HEK293 (cell line): ENCODE measurements around the gene EPHB3.

ENCODE experiments used
- BCL11A ChIP-seq: fragments of 450-650 bp; formaldehyde crosslinking; IDR thresholded peaks from 2 replicates; pipeline ENCODE4 v1.5.1; 2016; ENCODE audit warnings: low read depth, missing biosample characterization, missing genetic modification characterization
- KLF16 ChIP-seq: fragments of 450-650 bp; formaldehyde crosslinking; IDR thresholded peaks from 2 replicates; pipeline ENCODE4 v1.5.1; 2017; ENCODE audit warnings: missing biosample characterization, missing genetic modification characterization
- OSR2 ChIP-seq: fragments of 450-650 bp; formaldehyde crosslinking; IDR thresholded peaks from 2 replicates; pipeline ENCODE4 v1.5.1; 2016; ENCODE audit warnings: missing biosample characterization, missing genetic modification characterization
- YY2 ChIP-seq: fragments of 450-650 bp; formaldehyde crosslinking; IDR thresholded peaks from 2 replicates; pipeline ENCODE4 v1.5.1; 2016; ENCODE audit warnings: missing biosample characterization, missing genetic modification characterization
- ZBTB8A ChIP-seq: fragments of 450-650 bp; formaldehyde crosslinking; IDR thresholded peaks from 2 replicates; pipeline ENCODE4 v1.5.1; 2016; ENCODE audit warnings: missing biosample characterization, missing genetic modification characterization
- ZFHX2 ChIP-seq: fragments of 450-650 bp; formaldehyde crosslinking; conservative IDR thresholded peaks from 2 replicates; pipeline ENCODE4 v1.5.1; 2016; ENCODE audit warnings: missing biosample characterization, missing genetic modification characterization
- ZFP69B ChIP-seq: fragments of 450-650 bp; formaldehyde crosslinking; IDR thresholded peaks from 2 replicates; pipeline ENCODE4 v1.5.1; 2016; ENCODE audit warnings: missing biosample characterization, missing genetic modification characterization
- ZIC2 ChIP-seq: fragments of 450-650 bp; formaldehyde crosslinking; IDR thresholded peaks from 2 replicates; pipeline ENCODE4 v1.5.1; 2016; ENCODE audit warnings: missing biosample characterization, missing genetic modification characterization
- ZNF121 ChIP-seq: fragments of 450-650 bp; formaldehyde crosslinking; IDR thresholded peaks from 2 replicates; pipeline ENCODE4 v1.5.1; 2016; ENCODE audit warnings: missing biosample characterization, missing genetic modification characterization
- ZNF138 ChIP-seq: fragments of 450-650 bp; formaldehyde crosslinking; IDR thresholded peaks from 2 replicates; pipeline ENCODE4 v1.5.1; 2016; ENCODE audit warnings: missing biosample characterization, missing genetic modification characterization, borderline replicate concordance
- ZNF146 ChIP-seq: fragments of 450-650 bp; formaldehyde crosslinking; IDR thresholded peaks from 2 replicates; pipeline ENCODE4 v1.5.1; 2016; ENCODE audit warnings: missing biosample characterization, missing genetic modification characterization
- ZNF2 ChIP-seq: fragments of 450-650 bp; formaldehyde crosslinking; IDR thresholded peaks from 2 replicates; pipeline ENCODE4 v1.5.1; 2016; ENCODE audit warnings: missing biosample characterization, missing genetic modification characterization
- ZNF223 ChIP-seq: fragments of 450-650 bp; formaldehyde crosslinking; IDR thresholded peaks from 2 replicates; pipeline ENCODE4 v1.5.1; 2016; ENCODE audit warnings: missing biosample characterization, missing genetic modification characterization
- ZNF248 ChIP-seq: fragments of 450-650 bp; formaldehyde crosslinking; IDR thresholded peaks from 2 replicates; pipeline ENCODE4 v1.5.1; 2017; ENCODE audit warnings: missing biosample characterization, missing genetic modification characterization
- ZNF366 ChIP-seq: fragments of 450-650 bp; formaldehyde crosslinking; conservative IDR thresholded peaks from 2 replicates; pipeline ENCODE4 v1.5.1; 2016; ENCODE audit warnings: missing biosample characterization, missing genetic modification characterization
- ZNF404 ChIP-seq: fragments of 450-650 bp; formaldehyde crosslinking; IDR thresholded peaks from 2 replicates; pipeline ENCODE4 v1.5.1; 2017; ENCODE audit warnings: missing biosample characterization, missing genetic modification characterization
- ZNF548 ChIP-seq: fragments of 450-650 bp; formaldehyde crosslinking; IDR thresholded peaks from 2 replicates; pipeline ENCODE4 v1.5.1; 2016; ENCODE audit warnings: missing biosample characterization, missing genetic modification characterization
- ZNF596 ChIP-seq: fragments of 450-650 bp; IDR thresholded peaks from 2 replicates; pipeline ENCODE4 v1.5.0; 2018; ENCODE audit warnings: missing biosample characterization, mild to moderate bottlenecking, missing genetic modification characterization, moderate library complexity
- ZNF629 ChIP-seq: fragments of 450-650 bp; formaldehyde crosslinking; IDR thresholded peaks from 2 replicates; pipeline ENCODE4 v1.5.1; 2017; ENCODE audit warnings: missing biosample characterization, missing genetic modification characterization
- ZNF654 ChIP-seq: fragments of 450-650 bp; formaldehyde crosslinking; IDR thresholded peaks from 2 replicates; pipeline ENCODE4 v1.5.1; 2016; ENCODE audit warnings: low read depth, missing biosample characterization, missing genetic modification characterization
- ZNF707 ChIP-seq: fragments of 450-650 bp; formaldehyde crosslinking; IDR thresholded peaks from 2 replicates; pipeline ENCODE4 v1.5.1; 2016; ENCODE audit warnings: missing biosample characterization, missing genetic modification characterization
- ZNF747 ChIP-seq: fragments of 450-650 bp; formaldehyde crosslinking; IDR thresholded peaks from 2 replicates; pipeline ENCODE4 v1.5.1; 2016; ENCODE audit warnings: missing biosample characterization, missing genetic modification characterization
- ZNF76 ChIP-seq: fragments of 450-650 bp; formaldehyde crosslinking; IDR thresholded peaks from 2 replicates; pipeline ENCODE4; 2016; ENCODE audit warnings: low read depth, missing biosample characterization, missing genetic modification characterization, borderline replicate concordance
- ZNF776 ChIP-seq: fragments of 450-650 bp; formaldehyde crosslinking; IDR thresholded peaks from 2 replicates; pipeline ENCODE4 v1.5.0; 2017; ENCODE audit warnings: missing biosample characterization, missing genetic modification characterization, borderline replicate concordance
- ZNF830 ChIP-seq: fragments of 450-650 bp; IDR thresholded peaks from 2 replicates; pipeline ENCODE4 v1.5.0; 2018; ENCODE audit warnings: missing biosample characterization, missing genetic modification characterization, low read depth, mild to moderate bottlenecking, moderate library complexity
- ZNF843 ChIP-seq: fragments of 450-650 bp; formaldehyde crosslinking; IDR thresholded peaks from 2 replicates; pipeline ENCODE4 v1.5.1; 2016; ENCODE audit warnings: missing biosample characterization, missing genetic modification characterization
- TF ChIP-seq, protein P1 (sequence below): fragments of 450-650 bp; formaldehyde crosslinking; IDR thresholded peaks from 2 replicates; pipeline ENCODE4 v1.5.1; 2017; ENCODE audit warnings: missing biosample characterization, missing genetic modification characterization
- TF ChIP-seq, protein P2 (sequence below): fragments of 450-650 bp; formaldehyde crosslinking; IDR thresholded peaks from 2 replicates; pipeline ENCODE4 v1.5.1; 2017; ENCODE audit warnings: missing biosample characterization, mild to moderate bottlenecking, missing genetic modification characterization, moderate library complexity
- TF ChIP-seq, protein P3 (sequence below): fragments of 450-650 bp; formaldehyde crosslinking; IDR thresholded peaks from 2 replicates; pipeline ENCODE4 v1.5.1; 2016; ENCODE audit warnings: missing biosample characterization, missing genetic modification characterization, low read depth
- TF ChIP-seq, protein P4 (sequence below): fragments of 450-650 bp; formaldehyde crosslinking; IDR thresholded peaks from 2 replicates; pipeline ENCODE4 v1.5.1; 2016; ENCODE audit warnings: missing biosample characterization, missing genetic modification characterization
- TF ChIP-seq, protein P5 (sequence below): fragments of 450-650 bp; formaldehyde crosslinking; IDR thresholded peaks from 2 replicates; pipeline ENCODE4 v1.5.1; 2016; ENCODE audit warnings: missing biosample characterization, missing genetic modification characterization
- TF ChIP-seq, protein P6 (sequence below): fragments of 450-650 bp; formaldehyde crosslinking; IDR thresholded peaks from 2 replicates; pipeline ENCODE4 v1.5.1; 2016; ENCODE audit warnings: missing biosample characterization, missing genetic modification characterization, low read depth

Gene EPHB3

DNA sequence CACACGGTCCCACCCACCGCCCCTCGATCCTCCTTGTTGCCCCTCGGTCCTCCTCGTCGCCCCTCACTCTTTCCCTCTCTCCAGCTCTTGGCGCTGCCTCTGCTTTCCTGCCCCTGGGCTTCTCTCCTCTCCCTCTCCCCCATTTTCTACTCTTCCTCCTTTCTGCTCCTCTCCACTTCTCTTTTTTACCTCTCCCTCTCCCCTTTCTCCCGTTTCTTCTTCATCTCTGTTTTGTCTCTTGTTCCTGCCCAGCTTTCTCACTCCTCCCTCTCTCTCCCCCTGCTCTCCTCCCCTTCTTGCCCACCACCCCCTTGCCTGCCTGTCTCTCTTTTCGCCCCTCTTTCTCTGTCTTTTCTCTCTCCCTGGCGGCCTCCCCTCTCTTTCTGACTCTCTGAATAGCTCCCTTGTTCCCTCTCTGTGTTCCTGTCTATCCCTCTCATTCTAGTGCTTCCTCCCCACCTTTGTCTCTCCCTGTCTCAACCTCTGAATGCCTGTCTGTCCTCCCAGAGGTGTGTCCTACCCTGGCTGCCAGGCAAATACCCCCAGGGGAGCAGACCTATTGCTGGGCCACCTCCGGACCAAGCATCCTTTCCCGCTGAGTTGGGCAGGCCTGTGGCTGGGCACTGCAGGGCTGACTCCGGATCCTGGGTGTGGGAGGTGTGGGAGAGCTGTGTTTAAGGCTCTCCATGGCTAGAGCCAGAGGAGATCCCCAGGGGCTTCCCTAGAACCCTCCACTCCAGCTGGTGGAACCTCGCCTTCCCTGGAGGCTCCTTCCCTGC lies 41.0 kb downstream of the EPHB3 start (continued):
- no peak for TF ChIP-seq ZNF843
- TF ChIP-seq ZNF146 (tag by site-specific recombination): no peak
- TF ChIP-seq, protein P1, sequence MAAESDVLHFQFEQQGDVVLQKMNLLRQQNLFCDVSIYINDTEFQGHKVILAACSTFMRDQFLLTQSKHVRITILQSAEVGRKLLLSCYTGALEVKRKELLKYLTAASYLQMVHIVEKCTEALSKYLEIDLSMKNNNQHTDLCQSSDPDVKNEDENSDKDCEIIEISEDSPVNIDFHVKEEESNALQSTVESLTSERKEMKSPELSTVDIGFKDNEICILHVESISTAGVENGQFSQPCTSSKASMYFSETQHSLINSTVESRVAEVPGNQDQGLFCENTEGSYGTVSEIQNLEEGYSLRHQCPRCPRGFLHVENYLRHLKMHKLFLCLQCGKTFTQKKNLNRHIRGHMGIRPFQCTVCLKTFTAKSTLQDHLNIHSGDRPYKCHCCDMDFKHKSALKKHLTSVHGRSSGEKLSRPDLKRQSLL (tag by site-specific recombination): no peak
- no peak for TF ChIP-seq ZNF830 (tag by site-specific recombination)
- TF ChIP-seq ZNF2 (tag by site-specific recombination): no peak
- TF ChIP-seq, protein P2, sequence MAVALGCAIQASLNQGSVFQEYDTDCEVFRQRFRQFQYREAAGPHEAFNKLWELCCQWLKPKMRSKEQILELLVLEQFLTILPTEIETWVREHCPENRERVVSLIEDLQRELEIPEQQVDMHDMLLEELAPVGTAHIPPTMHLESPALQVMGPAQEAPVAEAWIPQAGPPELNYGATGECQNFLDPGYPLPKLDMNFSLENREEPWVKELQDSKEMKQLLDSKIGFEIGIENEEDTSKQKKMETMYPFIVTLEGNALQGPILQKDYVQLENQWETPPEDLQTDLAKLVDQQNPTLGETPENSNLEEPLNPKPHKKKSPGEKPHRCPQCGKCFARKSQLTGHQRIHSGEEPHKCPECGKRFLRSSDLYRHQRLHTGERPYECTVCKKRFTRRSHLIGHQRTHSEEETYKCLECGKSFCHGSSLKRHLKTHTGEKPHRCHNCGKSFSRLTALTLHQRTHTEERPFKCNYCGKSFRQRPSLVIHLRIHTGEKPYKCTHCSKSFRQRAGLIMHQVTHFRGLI (tag by site-specific recombination): peak; percentile 70
- no peak for TF ChIP-seq ZNF629 (tag by site-specific recombination)
- no peak for TF ChIP-seq ZNF654
- TF ChIP-seq OSR2: no peak
- no peak for TF ChIP-seq YY2 (tag by site-specific recombination)
- TF ChIP-seq BCL11A (tag by site-specific recombination): no peak
- TF ChIP-seq ZNF707: no peak
- TF ChIP-seq, protein P3, sequence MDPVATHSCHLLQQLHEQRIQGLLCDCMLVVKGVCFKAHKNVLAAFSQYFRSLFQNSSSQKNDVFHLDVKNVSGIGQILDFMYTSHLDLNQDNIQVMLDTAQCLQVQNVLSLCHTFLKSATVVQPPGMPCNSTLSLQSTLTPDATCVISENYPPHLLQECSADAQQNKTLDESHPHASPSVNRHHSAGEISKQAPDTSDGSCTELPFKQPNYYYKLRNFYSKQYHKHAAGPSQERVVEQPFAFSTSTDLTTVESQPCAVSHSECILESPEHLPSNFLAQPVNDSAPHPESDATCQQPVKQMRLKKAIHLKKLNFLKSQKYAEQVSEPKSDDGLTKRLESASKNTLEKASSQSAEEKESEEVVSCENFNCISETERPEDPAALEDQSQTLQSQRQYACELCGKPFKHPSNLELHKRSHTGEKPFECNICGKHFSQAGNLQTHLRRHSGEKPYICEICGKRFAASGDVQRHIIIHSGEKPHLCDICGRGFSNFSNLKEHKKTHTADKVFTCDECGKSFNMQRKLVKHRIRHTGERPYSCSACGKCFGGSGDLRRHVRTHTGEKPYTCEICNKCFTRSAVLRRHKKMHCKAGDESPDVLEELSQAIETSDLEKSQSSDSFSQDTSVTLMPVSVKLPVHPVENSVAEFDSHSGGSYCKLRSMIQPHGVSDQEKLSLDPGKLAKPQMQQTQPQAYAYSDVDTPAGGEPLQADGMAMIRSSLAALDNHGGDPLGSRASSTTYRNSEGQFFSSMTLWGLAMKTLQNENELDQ (tag by site-specific recombination): no peak
- no peak for TF ChIP-seq ZNF248 (tag by site-specific recombination)
- TF ChIP-seq ZNF404 (tag by site-specific recombination): no peak
- no peak for TF ChIP-seq ZNF138 (tag by site-specific recombination)
- TF ChIP-seq, protein P4, sequence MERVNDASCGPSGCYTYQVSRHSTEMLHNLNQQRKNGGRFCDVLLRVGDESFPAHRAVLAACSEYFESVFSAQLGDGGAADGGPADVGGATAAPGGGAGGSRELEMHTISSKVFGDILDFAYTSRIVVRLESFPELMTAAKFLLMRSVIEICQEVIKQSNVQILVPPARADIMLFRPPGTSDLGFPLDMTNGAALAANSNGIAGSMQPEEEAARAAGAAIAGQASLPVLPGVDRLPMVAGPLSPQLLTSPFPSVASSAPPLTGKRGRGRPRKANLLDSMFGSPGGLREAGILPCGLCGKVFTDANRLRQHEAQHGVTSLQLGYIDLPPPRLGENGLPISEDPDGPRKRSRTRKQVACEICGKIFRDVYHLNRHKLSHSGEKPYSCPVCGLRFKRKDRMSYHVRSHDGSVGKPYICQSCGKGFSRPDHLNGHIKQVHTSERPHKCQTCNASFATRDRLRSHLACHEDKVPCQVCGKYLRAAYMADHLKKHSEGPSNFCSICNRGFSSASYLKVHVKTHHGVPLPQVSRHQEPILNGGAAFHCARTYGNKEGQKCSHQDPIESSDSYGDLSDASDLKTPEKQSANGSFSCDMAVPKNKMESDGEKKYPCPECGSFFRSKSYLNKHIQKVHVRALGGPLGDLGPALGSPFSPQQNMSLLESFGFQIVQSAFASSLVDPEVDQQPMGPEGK (tag by site-specific recombination): no peak
- no peak for TF ChIP-seq ZNF776 (tag by site-specific recombination)
- no peak for TF ChIP-seq ZNF596 (tag by site-specific recombination)
- TF ChIP-seq, protein P5, sequence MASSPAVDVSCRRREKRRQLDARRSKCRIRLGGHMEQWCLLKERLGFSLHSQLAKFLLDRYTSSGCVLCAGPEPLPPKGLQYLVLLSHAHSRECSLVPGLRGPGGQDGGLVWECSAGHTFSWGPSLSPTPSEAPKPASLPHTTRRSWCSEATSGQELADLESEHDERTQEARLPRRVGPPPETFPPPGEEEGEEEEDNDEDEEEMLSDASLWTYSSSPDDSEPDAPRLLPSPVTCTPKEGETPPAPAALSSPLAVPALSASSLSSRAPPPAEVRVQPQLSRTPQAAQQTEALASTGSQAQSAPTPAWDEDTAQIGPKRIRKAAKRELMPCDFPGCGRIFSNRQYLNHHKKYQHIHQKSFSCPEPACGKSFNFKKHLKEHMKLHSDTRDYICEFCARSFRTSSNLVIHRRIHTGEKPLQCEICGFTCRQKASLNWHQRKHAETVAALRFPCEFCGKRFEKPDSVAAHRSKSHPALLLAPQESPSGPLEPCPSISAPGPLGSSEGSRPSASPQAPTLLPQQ (tag by site-specific recombination): no peak
- peak; percentile 60 for TF ChIP-seq ZNF366 (tag by site-specific recombination)
- TF ChIP-seq ZFP69B (tag by site-specific recombination): no peak
- no peak for TF ChIP-seq ZNF747 (tag by site-specific recombination)
- no peak for TF ChIP-seq ZNF223 (tag by site-specific recombination)
- peak; percentile 36 for TF ChIP-seq ZFHX2 (tag by site-specific recombination)
- no peak for TF ChIP-seq ZNF76
- TF ChIP-seq ZNF121 (tag by site-specific recombination): no peak
- peak; percentile 88 for TF ChIP-seq ZIC2 (tag by site-specific recombination)
- TF ChIP-seq, protein P6, sequence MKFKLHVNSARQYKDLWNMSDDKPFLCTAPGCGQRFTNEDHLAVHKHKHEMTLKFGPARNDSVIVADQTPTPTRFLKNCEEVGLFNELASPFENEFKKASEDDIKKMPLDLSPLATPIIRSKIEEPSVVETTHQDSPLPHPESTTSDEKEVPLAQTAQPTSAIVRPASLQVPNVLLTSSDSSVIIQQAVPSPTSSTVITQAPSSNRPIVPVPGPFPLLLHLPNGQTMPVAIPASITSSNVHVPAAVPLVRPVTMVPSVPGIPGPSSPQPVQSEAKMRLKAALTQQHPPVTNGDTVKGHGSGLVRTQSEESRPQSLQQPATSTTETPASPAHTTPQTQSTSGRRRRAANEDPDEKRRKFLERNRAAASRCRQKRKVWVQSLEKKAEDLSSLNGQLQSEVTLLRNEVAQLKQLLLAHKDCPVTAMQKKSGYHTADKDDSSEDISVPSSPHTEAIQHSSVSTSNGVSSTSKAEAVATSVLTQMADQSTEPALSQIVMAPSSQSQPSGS: no peak
- TF ChIP-seq ZNF548 (tag by site-specific recombination): no peak
- 0 out of 2 replicates have a peak, but pooled peaks have one; percentile 9 for TF ChIP-seq ZBTB8A (tag by site-specific recombination)
- TF ChIP-seq KLF16 (tag by site-specific recombination): no peak
